Ishikawa (cell line): ENCODE measurements around the gene CTLA4.

Experiments
- CEBPB ChIP-seq: IDR thresholded peaks from 2 replicates; pipeline ENCODE4 v1.6.1; 2012
- CREB1 ChIP-seq: IDR thresholded peaks from 2 replicates; pipeline ENCODE4 v1.6.1; 2012; ENCODE audit warnings: low read depth
- EGR1 ChIP-seq: IDR thresholded peaks from 2 replicates; pipeline ENCODE4 v1.6.1; 2012
- EP300 ChIP-seq: IDR thresholded peaks from 2 replicates; pipeline ENCODE4 v1.6.1; 2012; ENCODE audit warnings: borderline replicate concordance
- FOXM1 ChIP-seq: IDR thresholded peaks from 2 replicates; pipeline ENCODE4 v1.6.1; 2012; ENCODE audit warnings: low read depth, borderline replicate concordance
- NFIC ChIP-seq: IDR thresholded peaks from 2 replicates; pipeline ENCODE4 v1.6.1; 2012
- RAD21 ChIP-seq: IDR thresholded peaks from 2 replicates; pipeline ENCODE4 v1.6.1; 2012; ENCODE audit warnings: low read depth
- TAF1 ChIP-seq: IDR thresholded peaks from 2 replicates; pipeline ENCODE4 v1.6.1; 2012; ENCODE audit warnings: low read depth, mild to moderate bottlenecking
- TCF12 ChIP-seq: IDR thresholded peaks from 2 replicates; pipeline ENCODE4 v1.6.1; 2012; ENCODE audit warnings: low read depth
- TEAD4 ChIP-seq: IDR thresholded peaks from 2 replicates; pipeline ENCODE4 v1.6.1; 2012
- YY1 ChIP-seq: IDR thresholded peaks from 2 replicates; pipeline ENCODE4 v1.6.1; 2012; ENCODE audit warnings: low read depth
- ZBTB7A ChIP-seq: IDR thresholded peaks from 2 replicates; pipeline ENCODE4 v1.6.1; 2012; ENCODE audit warnings: low read depth
- TF ChIP-seq, protein P1 (sequence below): IDR thresholded peaks from 2 replicates; pipeline ENCODE4 v1.6.1; 2012
- TF ChIP-seq, protein P2 (sequence below): IDR thresholded peaks from 2 replicates; pipeline ENCODE4 v1.6.1; 2012
- TF ChIP-seq, protein P3 (sequence below): IDR thresholded peaks from 2 replicates; pipeline ENCODE4 v1.6.1; 2012; ENCODE audit warnings: low read depth, mild to moderate bottlenecking

CTLA4 gene

DNA sequence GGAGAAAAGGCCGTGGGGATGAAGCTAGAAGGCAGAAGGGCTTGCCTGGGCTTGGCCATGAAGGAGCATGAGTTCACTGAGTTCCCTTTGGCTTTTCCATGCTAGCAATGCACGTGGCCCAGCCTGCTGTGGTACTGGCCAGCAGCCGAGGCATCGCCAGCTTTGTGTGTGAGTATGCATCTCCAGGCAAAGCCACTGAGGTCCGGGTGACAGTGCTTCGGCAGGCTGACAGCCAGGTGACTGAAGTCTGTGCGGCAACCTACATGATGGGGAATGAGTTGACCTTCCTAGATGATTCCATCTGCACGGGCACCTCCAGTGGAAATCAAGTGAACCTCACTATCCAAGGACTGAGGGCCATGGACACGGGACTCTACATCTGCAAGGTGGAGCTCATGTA is 2.9 kb downstream of the CTLA4 start:
- TF ChIP-seq FOXM1 (no peak), CREB1 (no peak), CEBPB (no peak), RAD21 (no peak), TEAD4 (no peak), NFIC (no peak), ZBTB7A (no peak)

DNA sequence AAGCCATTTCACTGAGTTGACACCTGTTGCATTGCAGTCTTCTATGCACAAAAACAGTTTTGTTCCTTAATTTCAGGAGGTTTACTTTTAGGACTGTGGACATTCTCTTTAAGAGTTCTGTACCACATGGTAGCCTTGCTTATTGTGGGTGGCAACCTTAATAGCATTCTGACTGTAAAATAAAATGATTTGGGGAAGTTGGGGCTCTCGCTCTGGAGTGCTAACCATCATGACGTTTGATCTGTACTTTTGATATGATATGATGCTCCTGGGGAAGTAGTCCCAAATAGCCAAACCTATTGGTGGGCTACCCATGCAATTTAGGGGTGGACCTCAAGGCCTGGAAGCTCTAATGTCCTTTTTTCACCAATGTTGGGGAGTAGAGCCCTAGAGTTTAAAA is 3.4 kb downstream of the CTLA4 start:
- TF ChIP-seq FOXM1 (no peak), NFIC (no peak), EP300 (no peak), CREB1 (no peak), TCF12 (no peak), EGR1 (no peak), ZBTB7A (no peak), CEBPB (no peak), TEAD4 (no peak), TAF1 (no peak), YY1 (no peak), RAD21 (no peak)
- TF ChIP-seq, protein P1, sequence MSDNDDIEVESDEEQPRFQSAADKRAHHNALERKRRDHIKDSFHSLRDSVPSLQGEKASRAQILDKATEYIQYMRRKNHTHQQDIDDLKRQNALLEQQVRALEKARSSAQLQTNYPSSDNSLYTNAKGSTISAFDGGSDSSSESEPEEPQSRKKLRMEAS = no peak
- TF ChIP-seq, protein P2, sequence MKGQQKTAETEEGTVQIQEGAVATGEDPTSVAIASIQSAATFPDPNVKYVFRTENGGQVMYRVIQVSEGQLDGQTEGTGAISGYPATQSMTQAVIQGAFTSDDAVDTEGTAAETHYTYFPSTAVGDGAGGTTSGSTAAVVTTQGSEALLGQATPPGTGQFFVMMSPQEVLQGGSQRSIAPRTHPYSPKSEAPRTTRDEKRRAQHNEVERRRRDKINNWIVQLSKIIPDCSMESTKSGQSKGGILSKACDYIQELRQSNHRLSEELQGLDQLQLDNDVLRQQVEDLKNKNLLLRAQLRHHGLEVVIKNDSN = no peak
- TF ChIP-seq, protein P3, sequence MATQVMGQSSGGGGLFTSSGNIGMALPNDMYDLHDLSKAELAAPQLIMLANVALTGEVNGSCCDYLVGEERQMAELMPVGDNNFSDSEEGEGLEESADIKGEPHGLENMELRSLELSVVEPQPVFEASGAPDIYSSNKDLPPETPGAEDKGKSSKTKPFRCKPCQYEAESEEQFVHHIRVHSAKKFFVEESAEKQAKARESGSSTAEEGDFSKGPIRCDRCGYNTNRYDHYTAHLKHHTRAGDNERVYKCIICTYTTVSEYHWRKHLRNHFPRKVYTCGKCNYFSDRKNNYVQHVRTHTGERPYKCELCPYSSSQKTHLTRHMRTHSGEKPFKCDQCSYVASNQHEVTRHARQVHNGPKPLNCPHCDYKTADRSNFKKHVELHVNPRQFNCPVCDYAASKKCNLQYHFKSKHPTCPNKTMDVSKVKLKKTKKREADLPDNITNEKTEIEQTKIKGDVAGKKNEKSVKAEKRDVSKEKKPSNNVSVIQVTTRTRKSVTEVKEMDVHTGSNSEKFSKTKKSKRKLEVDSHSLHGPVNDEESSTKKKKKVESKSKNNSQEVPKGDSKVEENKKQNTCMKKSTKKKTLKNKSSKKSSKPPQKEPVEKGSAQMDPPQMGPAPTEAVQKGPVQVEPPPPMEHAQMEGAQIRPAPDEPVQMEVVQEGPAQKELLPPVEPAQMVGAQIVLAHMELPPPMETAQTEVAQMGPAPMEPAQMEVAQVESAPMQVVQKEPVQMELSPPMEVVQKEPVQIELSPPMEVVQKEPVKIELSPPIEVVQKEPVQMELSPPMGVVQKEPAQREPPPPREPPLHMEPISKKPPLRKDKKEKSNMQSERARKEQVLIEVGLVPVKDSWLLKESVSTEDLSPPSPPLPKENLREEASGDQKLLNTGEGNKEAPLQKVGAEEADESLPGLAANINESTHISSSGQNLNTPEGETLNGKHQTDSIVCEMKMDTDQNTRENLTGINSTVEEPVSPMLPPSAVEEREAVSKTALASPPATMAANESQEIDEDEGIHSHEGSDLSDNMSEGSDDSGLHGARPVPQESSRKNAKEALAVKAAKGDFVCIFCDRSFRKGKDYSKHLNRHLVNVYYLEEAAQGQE = no peak

DNA sequence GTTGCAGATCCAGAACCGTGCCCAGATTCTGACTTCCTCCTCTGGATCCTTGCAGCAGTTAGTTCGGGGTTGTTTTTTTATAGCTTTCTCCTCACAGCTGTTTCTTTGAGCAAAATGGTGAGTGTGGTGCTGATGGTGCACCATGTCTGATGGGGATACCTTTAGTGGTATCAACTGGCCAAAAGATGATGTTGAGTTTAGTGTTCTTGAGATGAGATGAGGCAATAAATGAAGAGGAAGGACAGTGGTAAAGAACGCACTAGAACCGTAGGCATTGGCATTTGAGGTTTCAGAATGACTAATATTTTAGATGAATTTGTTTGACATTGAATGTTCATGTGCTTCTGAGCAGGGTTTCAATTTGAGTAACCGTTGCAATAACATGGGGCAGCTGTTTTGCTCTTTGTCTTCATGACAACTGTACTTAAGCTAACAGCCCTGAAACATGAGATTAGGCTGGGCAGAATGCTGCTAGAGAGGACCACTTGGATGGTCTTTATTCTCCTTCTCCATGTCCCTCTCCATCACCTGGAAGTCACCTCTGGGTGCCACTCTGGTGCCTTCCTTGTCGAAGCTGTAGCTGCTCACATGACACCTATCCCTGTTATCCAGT is 3.9 kb downstream of the CTLA4 start:
- TF ChIP-seq TEAD4 (no peak), YY1 (no peak), CREB1 (no peak), TAF1 (no peak), EP300 (no peak), ZBTB7A (no peak), RAD21 (no peak), CEBPB (no peak), FOXM1 (no peak), EGR1 (no peak), TCF12 (no peak)
- TF ChIP-seq, protein P2 = no peak
- TF ChIP-seq, protein P3 = no peak
- TF ChIP-seq, protein P1 = no peak

DNA sequence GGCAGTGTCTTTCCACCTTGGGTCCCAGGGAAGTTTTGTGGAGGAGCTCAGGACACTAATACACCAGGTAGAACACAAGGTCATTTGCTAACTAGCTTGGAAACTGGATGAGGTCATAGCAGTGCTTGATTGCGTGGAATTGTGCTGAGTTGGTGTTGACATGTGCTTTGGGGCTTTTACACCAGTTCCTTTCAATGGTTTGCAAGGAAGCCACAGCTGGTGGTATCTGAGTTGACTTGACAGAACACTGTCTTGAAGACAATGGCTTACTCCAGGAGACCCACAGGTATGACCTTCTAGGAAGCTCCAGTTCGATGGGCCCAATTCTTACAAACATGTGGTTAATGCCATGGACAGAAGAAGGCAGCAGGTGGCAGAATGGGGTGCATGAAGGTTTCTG is 5.9 kb downstream of the CTLA4 start:
- TF ChIP-seq CEBPB = no peak
- no peak for TF ChIP-seq YY1
- TF ChIP-seq, protein P3 = no peak
- TF ChIP-seq EP300 = no peak
- TF ChIP-seq TAF1 = no peak
- TF ChIP-seq, protein P1 = no peak
